Measurements from ENCODE around the gene ATAD3A.
"Not testable (repeated sequence)": the region's sequence is repeated elsewhere in the genome, so short reads cannot be mapped to it uniquely, and the experiment has no call there.

ATAD3A gene

DNA sequence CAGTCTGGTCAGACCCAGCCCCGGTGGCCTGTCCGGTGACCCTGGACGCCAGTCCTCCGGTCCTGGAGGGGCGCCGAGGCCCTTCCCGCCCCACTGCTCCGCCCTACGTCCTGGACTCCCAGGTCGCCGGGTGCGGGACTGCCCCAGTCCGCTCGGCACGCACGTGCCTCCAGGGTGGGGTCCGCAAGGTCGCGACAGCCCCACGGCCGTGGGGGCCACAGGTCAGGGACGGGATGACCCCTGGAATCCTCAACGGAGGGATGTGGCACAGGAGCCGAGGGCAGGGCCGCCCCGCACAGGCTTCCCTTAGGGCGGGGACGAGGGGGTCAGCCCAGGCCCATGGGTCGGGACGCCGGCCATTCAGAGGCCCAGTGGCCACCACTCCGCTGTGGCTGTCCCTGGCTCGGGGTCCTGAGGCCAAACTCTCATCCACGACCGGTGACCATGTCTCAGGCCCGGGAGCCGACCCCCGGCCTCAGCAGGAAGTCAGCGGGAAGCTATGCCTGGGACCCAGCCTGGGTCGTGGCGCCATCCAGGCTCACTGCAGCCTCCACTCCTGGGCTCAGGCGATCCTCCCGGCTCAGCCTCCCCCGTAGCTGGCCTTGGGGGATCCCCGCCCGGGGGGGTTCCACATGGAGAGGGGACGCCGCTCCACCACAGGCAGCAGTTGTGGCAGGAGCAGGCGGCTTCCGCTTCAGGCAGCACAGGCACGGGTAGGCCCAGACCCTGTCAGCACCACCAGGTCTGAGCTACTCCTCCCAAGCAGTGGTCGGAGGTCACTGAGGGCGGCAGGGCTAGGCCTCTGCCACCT is 29.1 kb downstream of the ATAD3A start:
- DNase-seq = no peak

- DNase-seq = no peak
Observed at GRCh38 chr1:1541956-1542765, 30.2 kb downstream of the ATAD3A start.

- no peak for DNase-seq
Observed at GRCh38 chr1:1542766-1543705, 31.1 kb downstream of the ATAD3A start.

GRCh38 chr1:1543706-1544099 is 31.7 kb downstream of the ATAD3A start:
- DNase-seq = no peak

DNA sequence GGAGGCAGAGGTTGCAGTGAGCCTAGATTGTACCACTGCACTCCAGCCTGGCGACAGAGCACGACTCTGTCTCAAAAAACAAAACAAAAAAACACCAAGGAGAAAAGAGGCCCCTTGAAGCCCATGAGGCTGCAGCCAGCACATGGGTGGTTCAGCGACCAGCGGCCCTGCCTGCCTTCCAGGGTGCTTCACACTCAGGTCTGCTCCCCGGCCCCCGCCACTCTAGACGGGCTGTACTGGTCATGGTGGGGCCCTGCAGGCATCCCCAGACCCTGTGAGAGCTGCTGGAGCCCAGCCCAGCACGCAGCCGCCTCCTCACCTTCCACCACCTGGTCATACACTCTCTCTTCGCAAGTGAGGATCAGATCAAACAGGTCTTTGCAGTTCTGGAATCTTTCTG is 32.6 kb downstream of the ATAD3A start:
- no peak for DNase-seq

GRCh38 chr1:1545946-1546737 is 34.2 kb downstream of the ATAD3A start:
- no peak for DNase-seq

- no peak for DNase-seq
Observed at GRCh38 chr1:1547011-1547410, 35.0 kb downstream of the ATAD3A start.

DNA sequence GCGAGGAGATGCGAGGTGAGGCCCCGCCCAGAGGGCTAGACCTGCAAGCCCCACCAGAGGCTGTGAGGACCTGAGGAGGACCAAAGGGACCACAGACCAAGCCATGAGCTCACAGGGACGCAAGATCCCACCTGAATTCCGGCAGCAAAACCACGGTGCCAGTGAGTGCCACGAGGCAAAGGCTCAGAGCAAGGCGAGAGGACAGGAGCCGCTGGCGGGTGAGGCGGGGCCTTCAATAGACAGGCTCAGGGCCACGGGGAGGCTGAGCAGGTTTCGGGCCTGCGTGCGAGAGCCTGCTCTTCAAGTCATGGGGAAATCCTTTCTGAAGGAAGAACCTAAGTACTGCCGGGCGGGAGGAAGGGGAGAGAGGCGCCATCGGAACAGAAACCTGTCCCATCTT is 35.5 kb downstream of the ATAD3A start:
- DNase-seq = no peak

DNA sequence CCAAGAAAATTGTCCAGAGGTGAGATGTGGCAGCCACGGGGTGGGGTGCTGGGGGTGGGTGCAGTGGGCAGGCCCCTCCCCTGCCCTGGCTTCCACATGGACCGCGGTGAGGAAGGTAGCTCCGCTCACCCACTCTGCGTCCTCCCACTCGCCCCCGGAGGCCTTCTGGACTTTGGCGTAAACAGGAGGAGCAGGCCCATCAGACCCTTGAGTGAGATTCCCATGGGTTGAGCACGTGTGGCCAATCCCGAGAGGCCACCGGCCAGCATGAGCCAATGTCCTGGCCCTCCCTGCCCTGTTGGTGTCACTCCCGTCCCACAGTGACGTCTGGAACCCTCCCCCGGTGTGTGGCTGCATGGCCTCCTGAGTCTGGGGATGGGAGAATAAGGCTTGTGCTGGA is 36.6 kb downstream of the ATAD3A start:
- no peak for DNase-seq

- no peak for DNase-seq
Observed at GRCh38 chr1:1550087-1550486, 38.1 kb downstream of the ATAD3A start.

GRCh38 chr1:1550591-1551432 is 38.9 kb downstream of the ATAD3A start:
- DNase-seq = no peak

DNA sequence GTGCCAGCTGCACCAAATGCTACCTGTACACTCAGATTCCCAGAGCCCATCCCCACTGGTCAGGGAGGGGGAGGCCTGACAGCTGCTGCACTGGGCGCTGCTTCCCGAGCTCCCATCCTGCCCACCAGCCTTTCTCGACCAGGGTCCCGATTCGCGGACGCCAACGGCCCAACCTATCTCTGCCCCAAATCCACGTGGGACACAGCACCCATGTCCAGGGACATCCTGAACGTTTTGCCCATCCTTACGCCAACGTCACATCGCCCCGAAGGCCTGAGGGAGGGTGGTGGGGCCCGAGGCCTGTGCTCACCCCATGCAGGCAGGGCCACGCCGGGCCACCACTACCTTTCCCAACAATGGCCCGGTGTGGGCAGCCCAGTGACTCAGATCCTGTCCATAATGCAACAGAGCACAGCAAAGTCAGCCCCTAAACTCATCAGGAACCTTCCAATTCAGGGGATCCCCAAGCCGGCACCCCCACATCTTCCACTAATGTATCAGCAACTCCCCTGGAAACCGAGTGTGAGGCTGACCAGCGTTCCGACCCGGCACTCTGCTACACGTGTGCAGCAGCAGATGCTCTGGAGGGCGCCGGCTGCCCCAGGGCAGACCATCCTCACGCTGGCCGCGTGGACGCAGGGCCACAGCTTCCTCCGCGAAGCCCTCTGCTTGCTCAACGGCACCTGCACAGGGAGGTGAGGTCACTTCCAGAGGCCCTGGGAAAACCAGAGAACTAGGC is 39.7 kb downstream of the ATAD3A start:
- no peak for DNase-seq

- DNase-seq = no peak
Observed at GRCh38 chr1:1552263-1552639, 40.3 kb downstream of the ATAD3A start.

DNA sequence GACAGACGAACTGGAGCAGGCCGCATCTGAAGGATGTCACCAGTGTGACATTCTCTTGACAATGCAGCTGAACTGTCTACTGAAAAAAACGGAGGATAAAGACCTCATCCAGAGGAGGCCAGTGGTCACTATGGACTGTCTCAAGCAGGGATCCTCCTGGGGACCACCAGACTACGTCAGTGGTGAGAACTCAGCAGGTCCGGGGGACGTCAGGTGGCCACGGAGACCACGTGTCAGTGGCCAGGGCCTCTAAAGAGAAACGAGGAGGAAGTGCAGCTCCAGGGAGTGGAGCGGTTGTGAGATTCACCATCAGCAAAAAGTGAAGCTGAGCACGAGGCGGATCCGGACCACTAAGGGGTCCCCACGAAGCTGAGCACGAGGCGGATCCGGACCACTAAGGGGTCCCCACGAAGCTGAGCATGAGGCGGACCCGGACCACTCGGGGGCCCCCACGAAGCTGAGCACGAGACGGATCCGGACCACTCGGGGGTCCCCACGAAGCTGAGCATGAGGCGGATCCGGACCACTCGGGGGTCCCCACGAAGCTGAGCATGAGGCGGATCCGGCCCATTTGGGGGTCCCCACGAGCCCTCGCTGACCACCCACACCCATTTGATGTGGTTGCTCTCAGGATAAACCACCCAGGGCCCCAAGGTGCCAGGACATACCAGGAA is 42.0 kb downstream of the ATAD3A start:
- no peak for DNase-seq

- DNase-seq = no peak
Observed at GRCh38 chr1:1554550-1554925, 42.6 kb downstream of the ATAD3A start.

GRCh38 chr1:1554926-1555915 is 43.3 kb downstream of the ATAD3A start:
- DNase-seq = no peak

DNA sequence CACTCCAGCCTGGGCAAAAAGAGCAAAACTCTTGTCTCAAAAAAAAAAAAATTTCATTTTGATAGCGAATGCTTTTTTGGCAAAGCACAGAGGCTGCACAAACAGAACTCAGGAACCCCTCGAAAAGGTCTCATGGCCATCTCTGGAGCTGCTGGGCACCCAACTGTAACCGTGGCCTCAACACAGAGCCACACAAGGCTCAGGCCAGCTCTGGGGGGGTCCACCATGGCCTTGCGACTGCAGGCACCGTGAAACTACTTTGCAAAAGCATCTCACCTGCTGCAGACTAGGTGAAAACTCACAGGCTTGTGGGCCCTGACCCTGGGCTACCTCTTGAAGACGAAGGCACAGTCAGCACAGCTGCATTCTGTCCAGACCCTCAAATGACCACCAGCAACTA is 44.5 kb downstream of the ATAD3A start:
- DNase-seq = no peak

DNA sequence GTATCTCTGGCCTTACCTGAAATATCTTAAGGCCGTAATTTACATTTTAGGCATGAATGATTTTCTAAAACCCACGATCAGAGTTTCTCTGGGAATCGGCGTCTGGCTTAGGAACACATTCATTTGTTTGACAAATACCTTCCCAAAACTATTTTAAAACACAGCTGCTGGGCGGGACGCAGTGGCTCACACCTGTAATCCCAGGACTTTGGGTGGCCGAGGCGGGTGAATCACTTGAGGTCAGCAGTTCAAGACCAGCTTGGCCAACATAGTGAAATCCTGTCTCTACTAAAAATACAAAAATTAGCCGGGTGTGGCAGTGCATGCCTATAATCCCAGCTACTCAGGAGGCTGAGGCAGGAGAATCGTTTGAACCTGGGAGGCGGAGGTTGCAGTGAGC is 45.0 kb downstream of the ATAD3A start:
- not testable (repeated sequence) for DNase-seq

GRCh38 chr1:1557688-1558087 is 45.7 kb downstream of the ATAD3A start:
- not testable (repeated sequence) for DNase-seq
